ENCODE measurements around the gene EXPH5.

- TF ChIP-seq POLR2A (IDR thresholded peaks at IDR 0.05; ENCODE audit: low read depth, low read length), result no peak
- TF ChIP-seq CTCF (IDR thresholded peaks at IDR 0.05; ENCODE audit: extremely low read depth in 1 of 2, insufficient read depth in 1 of 2, low read depth in 1 of 2, low read length in 2 of 2), result no peak
- no peak for TF ChIP-seq FOS (IDR thresholded peaks at IDR 0.05; ENCODE audit: borderline replicate concordance, insufficient read depth, low read length)
- no peak for TF ChIP-seq MYC (IDR thresholded peaks at IDR 0.05; ENCODE audit: low read depth, low read length)
- no peak for TF ChIP-seq POLR2AphosphoS5 (IDR thresholded peaks at IDR 0.05; ENCODE audit: insufficient read depth, low read depth, low read length)
- TF ChIP-seq EZH2 (IDR thresholded peaks at IDR 0.05; ENCODE audit: borderline replicate concordance, low read depth, low read length, severe bottlenecking), result no peak
These were observed 69.1 kb downstream of the EXPH5 start for GRCh38 chr11:108524422-108524821.
